Measurements from ENCODE around the gene CLTCL1.
"Not testable (repeated sequence)": the region's sequence is repeated elsewhere in the genome, so short reads cannot be mapped to it uniquely, and the experiment has no call there.

CLTCL1 gene

GRCh38 chr22:19216579-19216978 is 74.9 kb downstream of the CLTCL1 start:
- DNase-seq (ENCODE audit: low spot score), result no peak

GRCh38 chr22:19215360-19215759 is 76.2 kb downstream of the CLTCL1 start:
- no peak for DNase-seq (ENCODE audit: low spot score)

- no peak for DNase-seq (ENCODE audit: low spot score)
Measured at GRCh38 chr22:19214078-19214473, 77.4 kb downstream of the CLTCL1 start.

GRCh38 chr22:19213442-19214077 is 78.0 kb downstream of the CLTCL1 start:
- DNase-seq (ENCODE audit: low spot score), result no peak

- no peak for DNase-seq (ENCODE audit: low spot score)
Measured at GRCh38 chr22:19213001-19213400, 78.5 kb downstream of the CLTCL1 start.

- no peak for DNase-seq (ENCODE audit: low spot score)
Measured at GRCh38 chr22:19212302-19212870, 79.1 kb downstream of the CLTCL1 start.

GRCh38 chr22:19210188-19210587 is 81.3 kb downstream of the CLTCL1 start:
- no peak for DNase-seq (ENCODE audit: low spot score)

GRCh38 chr22:19208287-19208847 is 83.2 kb downstream of the CLTCL1 start:
- DNase-seq (ENCODE audit: low spot score), result no peak

- no peak for DNase-seq (ENCODE audit: low spot score)
Measured at GRCh38 chr22:19207884-19208283, 83.6 kb downstream of the CLTCL1 start.

- no peak for DNase-seq (ENCODE audit: low spot score)
Measured at GRCh38 chr22:19207401-19207808, 84.1 kb downstream of the CLTCL1 start.

GRCh38 chr22:19206287-19206686 is 85.2 kb downstream of the CLTCL1 start:
- DNase-seq (ENCODE audit: low spot score), result no peak

- DNase-seq (ENCODE audit: low spot score), result no peak
Measured at GRCh38 chr22:19204640-19205039, 86.9 kb downstream of the CLTCL1 start.

- no peak for DNase-seq (ENCODE audit: low spot score)
Measured at GRCh38 chr22:19203834-19204233, 87.7 kb downstream of the CLTCL1 start.

- not testable (repeated sequence) for DNase-seq (ENCODE audit: low spot score)
Measured at GRCh38 chr22:19202799-19203186, 88.7 kb downstream of the CLTCL1 start.

GRCh38 chr22:19201869-19202798 is 89.4 kb downstream of the CLTCL1 start:
- DNase-seq (ENCODE audit: low spot score), result no peak

GRCh38 chr22:19201130-19201868 is 90.2 kb downstream of the CLTCL1 start:
- no peak for DNase-seq (ENCODE audit: low spot score)

GRCh38 chr22:19199479-19199878 is 92.0 kb downstream of the CLTCL1 start:
- no peak for DNase-seq (ENCODE audit: low spot score)

- DNase-seq (ENCODE audit: low spot score), result no peak
Measured at GRCh38 chr22:19197997-19198865, 93.3 kb downstream of the CLTCL1 start.

- DNase-seq (ENCODE audit: low spot score), result no peak
Measured at GRCh38 chr22:19196841-19197612, 94.5 kb downstream of the CLTCL1 start.
